GM23338 (cell line): ENCODE measurements around the gene SEC14L3. TPM values are rescaled to one million over a fixed set of nuclear protein-coding genes. Genes with fewer than 3 reads are reported as not detected.

Source experiments
- ATAC-seq: fragments of 200-7000 bp; cut with Tn5 transposase; 3 replicates; pipeline ENCODE4 v1.9.1; 2020
- DNase-seq: peaks from one replicate; pipeline ENCODE4 v3.0.0-alpha.2; 2015; ENCODE audit warnings: low spot score
- H2AFZ ChIP-seq: fragments of 200-600 bp; sonication (generic); 2 replicates; pipeline ENCODE4 v1.8.0; 2016; ENCODE audit warnings: antibody characterized with exemption, mild to moderate bottlenecking, moderate library complexity
- H3F3A ChIP-seq: fragments of 200-600 bp; sonication (generic); replicated peaks from 2 replicates; pipeline ENCODE4 v1.8.0; 2017; ENCODE audit warnings: antibody characterized with exemption, mixed run types, low read depth
- H3K27ac ChIP-seq: fragments of 200-600 bp; sonication (generic); 2 replicates; pipeline ENCODE4 v1.6.1; 2016; ENCODE audit warnings: low read depth
- H3K27me3 ChIP-seq: fragments of 200-600 bp; sonication (generic); 2 replicates; pipeline ENCODE4 v1.8.0; 2016; ENCODE audit warnings: mild to moderate bottlenecking, mixed run types, moderate library complexity; ENCODE audit not compliant: insufficient read depth
- H3K36me3 ChIP-seq: fragments of 200-600 bp; sonication (generic); 2 replicates; pipeline ENCODE4 v1.8.0; 2016; ENCODE audit warnings: mild to moderate bottlenecking; ENCODE audit not compliant: insufficient read depth
- H3K4me1 ChIP-seq: fragments of 200-600 bp; sonication (generic); 2 replicates; pipeline ENCODE4 v1.8.0; 2016; ENCODE audit warnings: mild to moderate bottlenecking, moderate library complexity; ENCODE audit not compliant: insufficient read depth
- H3K4me2 ChIP-seq: fragments of 200-600 bp; sonication (generic); 2 replicates; pipeline ENCODE4 v1.7.1; 2017; ENCODE audit warnings: mixed run types
- H3K4me3 ChIP-seq: fragments of 200-600 bp; sonication (generic); 2 replicates; pipeline ENCODE4 v1.6.1; 2016; ENCODE audit warnings: mixed run types
- H3K79me2 ChIP-seq: fragments of 200-600 bp; sonication (generic); replicated peaks from 2 replicates; pipeline ENCODE4 v1.8.0; 2017; ENCODE audit warnings: mild to moderate bottlenecking; ENCODE audit not compliant: insufficient read depth
- H3K9me2 ChIP-seq: fragments of 200-600 bp; sonication (generic); 2 replicates; pipeline ENCODE4 v1.8.0; 2017; ENCODE audit not compliant: insufficient read depth
- H4K20me1 ChIP-seq: fragments of 200-600 bp; sonication (generic); replicated peaks from 2 replicates; pipeline ENCODE4 v1.8.0; 2017; ENCODE audit warnings: mild to moderate bottlenecking; ENCODE audit not compliant: insufficient read depth
- H3K27ac Mint-ChIP-seq: 2 replicates; pipeline ENCODE4 v1.8.0; 2020; ENCODE audit warnings: inconsistent platforms, mild to moderate bottlenecking, moderate library complexity, mixed read lengths
- H3K27me3 Mint-ChIP-seq: 3 replicates; pipeline ENCODE4 v1.8.0; 2022; ENCODE audit warnings: low read depth, mild to moderate bottlenecking, moderate library complexity, mixed read lengths, inconsistent platforms; ENCODE audit not compliant: insufficient read depth, poor library complexity
- H3K36me3 Mint-ChIP-seq: 3 replicates; pipeline ENCODE4 v1.8.0; 2021; ENCODE audit warnings: low read depth, mild to moderate bottlenecking, inconsistent platforms, moderate library complexity, mixed read lengths
- H3K4me1 Mint-ChIP-seq: 3 replicates; pipeline ENCODE4 v1.8.0; 2020; ENCODE audit warnings: mild to moderate bottlenecking, inconsistent platforms, mixed read lengths
- H3K4me3 Mint-ChIP-seq: 3 replicates; pipeline ENCODE4 v1.8.0; 2021; ENCODE audit warnings: moderate library complexity, mild to moderate bottlenecking, inconsistent platforms, mixed read lengths
- H3K9me3 Mint-ChIP-seq: 3 replicates; pipeline ENCODE4 v1.8.0; 2020; ENCODE audit warnings: moderate library complexity, mild to moderate bottlenecking, inconsistent platforms, mixed read lengths
- CREB1 ChIP-seq: fragments of 250-450 bp; sonication (Bioruptor Pico); IDR thresholded peaks from 2 replicates; pipeline ENCODE4 v1.5.0; 2020; ENCODE audit warnings: low read depth, mild to moderate bottlenecking, moderate library complexity
- EZH2 ChIP-seq: fragments of 200-600 bp; sonication (generic); IDR thresholded peaks from one replicate; pipeline ENCODE4 v1.8.0; 2017; ENCODE audit warnings: antibody characterized with exemption, mild to moderate bottlenecking, low read depth; ENCODE audit not compliant: unreplicated experiment
- EZH2phosphoT487 ChIP-seq: fragments of 200-600 bp; sonication (generic); IDR thresholded peaks from one replicate; pipeline ENCODE4 v1.8.1; 2018; ENCODE audit warnings: antibody characterized with exemption; ENCODE audit not compliant: unreplicated experiment
- JUNB ChIP-seq: IDR thresholded peaks from one replicate; pipeline ENCODE4 v1.6.1; 2016; ENCODE audit warnings: antibody characterized with exemption; ENCODE audit not compliant: unreplicated experiment
- NANOG ChIP-seq: IDR thresholded peaks from 2 replicates; pipeline ENCODE4 v1.6.1; 2016; ENCODE audit warnings: antibody characterized with exemption, borderline replicate concordance
- POLR2AphosphoS5 ChIP-seq: IDR thresholded peaks from 2 replicates; pipeline ENCODE4 v1.6.1; 2016; ENCODE audit warnings: antibody characterized with exemption, low read depth
- STAT1 ChIP-seq: IDR thresholded peaks from one replicate; pipeline ENCODE4 v1.6.1; 2016; ENCODE audit warnings: antibody characterized with exemption; ENCODE audit not compliant: unreplicated experiment
- ZNF114 ChIP-seq: fragments of 250-450 bp; sonication (Bioruptor Pico); IDR thresholded peaks from 2 replicates; pipeline ENCODE4 v1.5.0; 2020; ENCODE audit warnings: mild to moderate bottlenecking, moderate library complexity
- ZNF331 ChIP-seq: fragments of 250-450 bp; sonication (Bioruptor Pico); IDR thresholded peaks from 2 replicates; pipeline ENCODE4 v1.5.0; 2020; ENCODE audit warnings: low read depth, mild to moderate bottlenecking, moderate library complexity
- polyA plus RNA-seq: library from polyadenylated mRNA; unstranded; fragments of >200 nt; fragmentation: Nextera tagmentation; extraction: Ambion mirVana; gene quantifications from 2 replicates; pipeline ENCODE4 v1.2.1, GENCODE V29; 2016
- total RNA-seq: library from RNA; depleted of rRNA; stranded (reverse); fragments of >200 nt; shearing (Covaris generic); gene quantifications from 2 replicates; pipeline ENCODE4 v1.2.3, GENCODE V29; 2014
- TF ChIP-seq, protein P1 (sequence below): IDR thresholded peaks from one replicate; pipeline ENCODE4 v1.6.1; 2018; ENCODE audit warnings: antibody characterized with exemption; ENCODE audit not compliant: unreplicated experiment
- TF ChIP-seq, protein P2 (sequence below): fragments of 250-450 bp; sonication (Bioruptor Pico); IDR thresholded peaks from 2 replicates; pipeline ENCODE4 v1.5.0; 2020; ENCODE audit warnings: mild to moderate bottlenecking, moderate library complexity
- TF ChIP-seq, protein P3 (sequence below), 2 experiments: fragments of 200-600 bp in 1 of 2; sonication (generic) in 1 of 2; conservative IDR thresholded peaks; 2 replicates each; pipeline versions ENCODE4 v1.5.1 to v1.6.1; 2016 to 2017; ENCODE audit warnings: antibody characterized with exemption in 2 of 2, low read depth in 2 of 2, mild to moderate bottlenecking in 2 of 2, moderate library complexity in 1 of 2
- TF ChIP-seq, protein P4 (sequence below): IDR thresholded peaks from 2 replicates; pipeline ENCODE4 v1.6.1; 2016; ENCODE audit warnings: antibody characterized with exemption

Gene SEC14L3
- total and polyA plus RNA-seq, 2 experiments from 2014 or later = not detected

DNA sequence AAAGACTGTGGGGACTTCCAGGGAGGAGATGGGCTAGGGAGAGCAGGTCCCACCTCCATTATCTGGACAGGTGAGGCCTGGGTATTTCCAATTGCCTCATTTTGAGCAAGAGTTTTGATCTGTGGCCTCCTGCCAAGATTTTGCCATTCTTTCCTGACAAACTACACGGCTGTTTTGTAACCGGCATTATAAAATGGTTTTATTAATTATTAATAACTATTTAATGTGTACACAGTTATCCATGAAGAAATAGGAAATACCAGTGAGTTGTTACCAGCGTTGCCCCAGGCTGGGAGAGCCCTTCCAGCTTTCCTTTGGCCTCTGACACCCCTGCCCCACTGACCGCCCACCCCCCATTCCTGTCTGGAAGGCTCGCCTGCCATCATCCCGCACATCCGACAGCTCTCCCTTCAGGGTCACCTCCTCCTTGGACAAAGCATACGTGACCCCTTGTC lies 14.9 kb upstream of the SEC14L3 start:
- Mint-ChIP-seq H3K4me1 (peaks cover 3% of the 10 kb centered on the region; the same call in 2 of the 3 replicates), H3K27me3 (peaks cover 4% of the 10 kb centered on the region), H3K9me3 (no peaks in the 10 kb centered on the region), H3K4me3 (no peak overlapping the region), H3K36me3 (no peaks in the 10 kb centered on the region), H3K27ac (no peak overlapping the region)
- Histone ChIP-seq H3K4me2 (no peak overlapping the region), H3K27ac (no peak overlapping the region), H3K79me2 (no peaks in the 10 kb centered on the region), H2AFZ (no peak overlapping the region), H3K36me3 (no peaks in the 10 kb centered on the region), H3K9me2 (no peaks in the 10 kb centered on the region), H3K4me1 (no peaks in the 10 kb centered on the region), H4K20me1 (no peaks in the 10 kb centered on the region), H3K27me3 (no peaks in the 10 kb centered on the region), H3K4me3 (no peak overlapping the region), H3F3A (no peaks in the 10 kb centered on the region)
- no peak for TF ChIP-seq JUNB
- TF ChIP-seq, protein P1, sequence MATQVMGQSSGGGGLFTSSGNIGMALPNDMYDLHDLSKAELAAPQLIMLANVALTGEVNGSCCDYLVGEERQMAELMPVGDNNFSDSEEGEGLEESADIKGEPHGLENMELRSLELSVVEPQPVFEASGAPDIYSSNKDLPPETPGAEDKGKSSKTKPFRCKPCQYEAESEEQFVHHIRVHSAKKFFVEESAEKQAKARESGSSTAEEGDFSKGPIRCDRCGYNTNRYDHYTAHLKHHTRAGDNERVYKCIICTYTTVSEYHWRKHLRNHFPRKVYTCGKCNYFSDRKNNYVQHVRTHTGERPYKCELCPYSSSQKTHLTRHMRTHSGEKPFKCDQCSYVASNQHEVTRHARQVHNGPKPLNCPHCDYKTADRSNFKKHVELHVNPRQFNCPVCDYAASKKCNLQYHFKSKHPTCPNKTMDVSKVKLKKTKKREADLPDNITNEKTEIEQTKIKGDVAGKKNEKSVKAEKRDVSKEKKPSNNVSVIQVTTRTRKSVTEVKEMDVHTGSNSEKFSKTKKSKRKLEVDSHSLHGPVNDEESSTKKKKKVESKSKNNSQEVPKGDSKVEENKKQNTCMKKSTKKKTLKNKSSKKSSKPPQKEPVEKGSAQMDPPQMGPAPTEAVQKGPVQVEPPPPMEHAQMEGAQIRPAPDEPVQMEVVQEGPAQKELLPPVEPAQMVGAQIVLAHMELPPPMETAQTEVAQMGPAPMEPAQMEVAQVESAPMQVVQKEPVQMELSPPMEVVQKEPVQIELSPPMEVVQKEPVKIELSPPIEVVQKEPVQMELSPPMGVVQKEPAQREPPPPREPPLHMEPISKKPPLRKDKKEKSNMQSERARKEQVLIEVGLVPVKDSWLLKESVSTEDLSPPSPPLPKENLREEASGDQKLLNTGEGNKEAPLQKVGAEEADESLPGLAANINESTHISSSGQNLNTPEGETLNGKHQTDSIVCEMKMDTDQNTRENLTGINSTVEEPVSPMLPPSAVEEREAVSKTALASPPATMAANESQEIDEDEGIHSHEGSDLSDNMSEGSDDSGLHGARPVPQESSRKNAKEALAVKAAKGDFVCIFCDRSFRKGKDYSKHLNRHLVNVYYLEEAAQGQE = no peak
- TF ChIP-seq, protein P2, sequence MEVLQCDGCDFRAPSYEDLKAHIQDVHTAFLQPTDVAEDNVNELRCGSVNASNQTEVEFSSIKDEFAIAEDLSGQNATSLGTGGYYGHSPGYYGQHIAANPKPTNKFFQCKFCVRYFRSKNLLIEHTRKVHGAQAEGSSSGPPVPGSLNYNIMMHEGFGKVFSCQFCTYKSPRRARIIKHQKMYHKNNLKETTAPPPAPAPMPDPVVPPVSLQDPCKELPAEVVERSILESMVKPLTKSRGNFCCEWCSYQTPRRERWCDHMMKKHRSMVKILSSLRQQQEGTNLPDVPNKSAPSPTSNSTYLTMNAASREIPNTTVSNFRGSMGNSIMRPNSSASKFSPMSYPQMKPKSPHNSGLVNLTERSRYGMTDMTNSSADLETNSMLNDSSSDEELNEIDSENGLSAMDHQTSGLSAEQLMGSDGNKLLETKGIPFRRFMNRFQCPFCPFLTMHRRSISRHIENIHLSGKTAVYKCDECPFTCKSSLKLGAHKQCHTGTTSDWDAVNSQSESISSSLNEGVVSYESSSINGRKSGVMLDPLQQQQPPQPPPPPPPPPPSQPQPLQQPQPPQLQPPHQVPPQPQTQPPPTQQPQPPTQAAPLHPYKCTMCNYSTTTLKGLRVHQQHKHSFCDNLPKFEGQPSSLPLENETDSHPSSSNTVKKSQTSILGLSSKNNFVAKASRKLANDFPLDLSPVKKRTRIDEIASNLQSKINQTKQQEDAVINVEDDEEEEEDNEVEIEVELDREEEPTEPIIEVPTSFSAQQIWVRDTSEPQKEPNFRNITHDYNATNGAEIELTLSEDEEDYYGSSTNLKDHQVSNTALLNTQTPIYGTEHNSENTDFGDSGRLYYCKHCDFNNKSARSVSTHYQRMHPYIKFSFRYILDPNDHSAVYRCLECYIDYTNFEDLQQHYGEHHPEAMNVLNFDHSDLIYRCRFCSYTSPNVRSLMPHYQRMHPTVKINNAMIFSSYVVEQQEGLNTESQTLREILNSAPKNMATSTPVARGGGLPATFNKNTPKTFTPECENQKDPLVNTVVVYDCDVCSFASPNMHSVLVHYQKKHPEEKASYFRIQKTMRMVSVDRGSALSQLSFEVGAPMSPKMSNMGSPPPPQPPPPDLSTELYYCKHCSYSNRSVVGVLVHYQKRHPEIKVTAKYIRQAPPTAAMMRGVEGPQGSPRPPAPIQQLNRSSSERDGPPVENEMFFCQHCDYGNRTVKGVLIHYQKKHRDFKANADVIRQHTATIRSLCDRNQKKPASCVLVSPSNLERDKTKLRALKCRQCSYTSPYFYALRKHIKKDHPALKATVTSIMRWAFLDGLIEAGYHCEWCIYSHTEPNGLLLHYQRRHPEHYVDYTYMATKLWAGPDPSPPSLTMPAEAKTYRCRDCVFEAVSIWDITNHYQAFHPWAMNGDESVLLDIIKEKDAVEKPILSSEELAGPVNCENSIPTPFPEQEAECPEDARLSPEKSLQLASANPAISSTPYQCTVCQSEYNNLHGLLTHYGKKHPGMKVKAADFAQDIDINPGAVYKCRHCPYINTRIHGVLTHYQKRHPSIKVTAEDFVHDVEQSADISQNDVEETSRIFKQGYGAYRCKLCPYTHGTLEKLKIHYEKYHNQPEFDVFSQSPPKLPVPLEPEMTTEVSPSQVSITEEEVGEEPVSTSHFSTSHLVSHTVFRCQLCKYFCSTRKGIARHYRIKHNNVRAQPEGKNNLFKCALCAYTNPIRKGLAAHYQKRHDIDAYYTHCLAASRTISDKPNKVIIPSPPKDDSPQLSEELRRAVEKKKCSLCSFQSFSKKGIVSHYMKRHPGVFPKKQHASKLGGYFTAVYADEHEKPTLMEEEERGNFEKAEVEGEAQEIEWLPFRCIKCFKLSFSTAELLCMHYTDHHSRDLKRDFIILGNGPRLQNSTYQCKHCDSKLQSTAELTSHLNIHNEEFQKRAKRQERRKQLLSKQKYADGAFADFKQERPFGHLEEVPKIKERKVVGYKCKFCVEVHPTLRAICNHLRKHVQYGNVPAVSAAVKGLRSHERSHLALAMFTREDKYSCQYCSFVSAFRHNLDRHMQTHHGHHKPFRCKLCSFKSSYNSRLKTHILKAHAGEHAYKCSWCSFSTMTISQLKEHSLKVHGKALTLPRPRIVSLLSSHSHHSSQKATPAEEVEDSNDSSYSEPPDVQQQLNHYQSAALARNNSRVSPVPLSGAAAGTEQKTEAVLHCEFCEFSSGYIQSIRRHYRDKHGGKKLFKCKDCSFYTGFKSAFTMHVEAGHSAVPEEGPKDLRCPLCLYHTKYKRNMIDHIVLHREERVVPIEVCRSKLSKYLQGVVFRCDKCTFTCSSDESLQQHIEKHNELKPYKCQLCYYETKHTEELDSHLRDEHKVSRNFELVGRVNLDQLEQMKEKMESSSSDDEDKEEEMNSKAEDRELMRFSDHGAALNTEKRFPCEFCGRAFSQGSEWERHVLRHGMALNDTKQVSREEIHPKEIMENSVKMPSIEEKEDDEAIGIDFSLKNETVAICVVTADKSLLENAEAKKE (CRISPR knock-in tag) = no peak
- TF ChIP-seq, protein P3, sequence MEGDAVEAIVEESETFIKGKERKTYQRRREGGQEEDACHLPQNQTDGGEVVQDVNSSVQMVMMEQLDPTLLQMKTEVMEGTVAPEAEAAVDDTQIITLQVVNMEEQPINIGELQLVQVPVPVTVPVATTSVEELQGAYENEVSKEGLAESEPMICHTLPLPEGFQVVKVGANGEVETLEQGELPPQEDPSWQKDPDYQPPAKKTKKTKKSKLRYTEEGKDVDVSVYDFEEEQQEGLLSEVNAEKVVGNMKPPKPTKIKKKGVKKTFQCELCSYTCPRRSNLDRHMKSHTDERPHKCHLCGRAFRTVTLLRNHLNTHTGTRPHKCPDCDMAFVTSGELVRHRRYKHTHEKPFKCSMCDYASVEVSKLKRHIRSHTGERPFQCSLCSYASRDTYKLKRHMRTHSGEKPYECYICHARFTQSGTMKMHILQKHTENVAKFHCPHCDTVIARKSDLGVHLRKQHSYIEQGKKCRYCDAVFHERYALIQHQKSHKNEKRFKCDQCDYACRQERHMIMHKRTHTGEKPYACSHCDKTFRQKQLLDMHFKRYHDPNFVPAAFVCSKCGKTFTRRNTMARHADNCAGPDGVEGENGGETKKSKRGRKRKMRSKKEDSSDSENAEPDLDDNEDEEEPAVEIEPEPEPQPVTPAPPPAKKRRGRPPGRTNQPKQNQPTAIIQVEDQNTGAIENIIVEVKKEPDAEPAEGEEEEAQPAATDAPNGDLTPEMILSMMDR (conservative IDR thresholded peaks at IDR 0.05; ENCODE audit: low read depth in 2 of 2) = no peak
- no peak for TF ChIP-seq STAT1
- TF ChIP-seq ZNF114 (CRISPR knock-in tag) = no peak
- TF ChIP-seq POLR2AphosphoS5 = no peak
- no peak for TF ChIP-seq CREB1 (CRISPR knock-in tag)
- TF ChIP-seq, protein P4, sequence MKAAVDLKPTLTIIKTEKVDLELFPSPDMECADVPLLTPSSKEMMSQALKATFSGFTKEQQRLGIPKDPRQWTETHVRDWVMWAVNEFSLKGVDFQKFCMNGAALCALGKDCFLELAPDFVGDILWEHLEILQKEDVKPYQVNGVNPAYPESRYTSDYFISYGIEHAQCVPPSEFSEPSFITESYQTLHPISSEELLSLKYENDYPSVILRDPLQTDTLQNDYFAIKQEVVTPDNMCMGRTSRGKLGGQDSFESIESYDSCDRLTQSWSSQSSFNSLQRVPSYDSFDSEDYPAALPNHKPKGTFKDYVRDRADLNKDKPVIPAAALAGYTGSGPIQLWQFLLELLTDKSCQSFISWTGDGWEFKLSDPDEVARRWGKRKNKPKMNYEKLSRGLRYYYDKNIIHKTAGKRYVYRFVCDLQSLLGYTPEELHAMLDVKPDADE = no peak
- no peak for TF ChIP-seq EZH2phosphoT487
- no peak for TF ChIP-seq NANOG
- TF ChIP-seq ZNF331 (CRISPR knock-in tag) = no peak
- no peak for TF ChIP-seq EZH2
- no peak for ATAC-seq
- DNase-seq = no peak
